HEK293 (cell line): ENCODE results near the gene UCN2.

Source experiments
- CTCF ChIA-PET: fragments of 350-600 bp; formaldehyde crosslinking; extraction: SDS; loops from one replicate; lab custom pipeline; 2021; ENCODE audit warnings: antibody characterized with exemption; lab: Yijun Ruan, JAX
- POLR2A ChIA-PET: fragments of 300-600 bp; formaldehyde crosslinking; extraction: SDS; loops from one replicate; lab custom pipeline; 2020; ENCODE audit warnings: antibody characterized with exemption, inconsistent platforms; lab: Yijun Ruan, JAX
- H3K27ac ChIP-seq: fragments of 200-500 bp; sonication (Bioruptor generic); 2 replicates; pipeline ENCODE4 v1.5.1; 2014; ENCODE audit warnings: low read depth, low read length, control low read depth, inconsistent platforms; ENCODE audit errors: extremely low read depth
- H3K36me3 ChIP-seq, 2 experiments: fragments of 200-500 bp in 1 of 2; sonication (Bioruptor generic) in 1 of 2; 1 replicate in 1 of 2; 2 replicates in 1 of 2; pipeline ENCODE4 v1.5.1; 2014 to 2017; ENCODE audit warnings: inconsistent platforms in 2 of 2, low read length in 2 of 2; ENCODE audit not compliant: control insufficient read depth in 2 of 2, insufficient read depth in 1 of 2
- H3K4me1 ChIP-seq: fragments of 200-500 bp; sonication (Bioruptor generic); 2 replicates; pipeline ENCODE4 v1.5.1; 2014; ENCODE audit warnings: mild to moderate bottlenecking, low read length, inconsistent platforms; ENCODE audit not compliant: control insufficient read depth, insufficient read depth
- H3K4me3 ChIP-seq: 2 replicates; pipeline ENCODE4 v1.5.1; 2011; ENCODE audit warnings: low read depth, mild to moderate bottlenecking, control low read depth, low read length, moderate library complexity
- H3K9me3 ChIP-seq: fragments of 200-500 bp; sonication (Bioruptor generic); 2 replicates; pipeline ENCODE4 v1.5.1; 2014; ENCODE audit warnings: low read depth, low read length, inconsistent platforms; ENCODE audit not compliant: control insufficient read depth, insufficient read depth
- BCL11A ChIP-seq: fragments of 450-650 bp; formaldehyde crosslinking; IDR thresholded peaks from 2 replicates; pipeline ENCODE4 v1.5.1; 2016; ENCODE audit warnings: low read depth, missing biosample characterization, missing genetic modification characterization
- GLIS2 ChIP-seq: fragments of 450-650 bp; formaldehyde crosslinking; IDR thresholded peaks from 2 replicates; pipeline ENCODE4 v1.5.1; 2016; ENCODE audit warnings: missing biosample characterization, missing genetic modification characterization
- KLF1 ChIP-seq: fragments of 450-650 bp; formaldehyde crosslinking; IDR thresholded peaks from 2 replicates; pipeline ENCODE4 v1.5.1; 2016; ENCODE audit warnings: missing biosample characterization, missing genetic modification characterization
- KLF16 ChIP-seq: fragments of 450-650 bp; formaldehyde crosslinking; IDR thresholded peaks from 2 replicates; pipeline ENCODE4 v1.5.1; 2017; ENCODE audit warnings: missing biosample characterization, missing genetic modification characterization
- SCRT1 ChIP-seq: fragments of 450-650 bp; formaldehyde crosslinking; IDR thresholded peaks from 2 replicates; pipeline ENCODE4 v1.5.1; 2016; ENCODE audit warnings: missing biosample characterization, missing genetic modification characterization, borderline replicate concordance
- SP3 ChIP-seq: fragments of 450-650 bp; formaldehyde crosslinking; IDR thresholded peaks from 2 replicates; pipeline ENCODE4 v1.5.1; 2016; ENCODE audit warnings: missing biosample characterization, missing genetic modification characterization
- ZBTB17 ChIP-seq: fragments of 450-650 bp; formaldehyde crosslinking; IDR thresholded peaks from 2 replicates; pipeline ENCODE4 v1.5.1; 2016; ENCODE audit warnings: missing biosample characterization, missing genetic modification characterization
- ZBTB20 ChIP-seq: fragments of 450-650 bp; formaldehyde crosslinking; IDR thresholded peaks from 2 replicates; pipeline ENCODE4 v1.5.1; 2016; ENCODE audit warnings: missing biosample characterization, missing genetic modification characterization
- ZFP69B ChIP-seq: fragments of 450-650 bp; formaldehyde crosslinking; IDR thresholded peaks from 2 replicates; pipeline ENCODE4 v1.5.1; 2016; ENCODE audit warnings: missing biosample characterization, missing genetic modification characterization
- ZNF10 ChIP-seq: fragments of 450-650 bp; formaldehyde crosslinking; IDR thresholded peaks from 2 replicates; pipeline ENCODE4 v1.5.1; 2017; ENCODE audit warnings: missing biosample characterization, missing genetic modification characterization
- ZNF202 ChIP-seq: fragments of 450-650 bp; formaldehyde crosslinking; IDR thresholded peaks from 2 replicates; pipeline ENCODE4 v1.5.1; 2016; ENCODE audit warnings: missing biosample characterization, missing genetic modification characterization, borderline replicate concordance
- ZNF23 ChIP-seq: fragments of 450-650 bp; formaldehyde crosslinking; IDR thresholded peaks from 2 replicates; pipeline ENCODE4 v1.5.1; 2016; ENCODE audit warnings: missing biosample characterization, missing genetic modification characterization, borderline replicate concordance
- ZNF24 ChIP-seq: fragments of 450-650 bp; formaldehyde crosslinking; IDR thresholded peaks from 2 replicates; pipeline ENCODE4 v1.5.1; 2016; ENCODE audit warnings: missing biosample characterization, missing genetic modification characterization
- ZNF354C ChIP-seq: fragments of 450-650 bp; formaldehyde crosslinking; IDR thresholded peaks from 2 replicates; pipeline ENCODE4 v1.5.1; 2016; ENCODE audit warnings: missing biosample characterization, missing genetic modification characterization, low read depth, borderline replicate concordance
- ZNF558 ChIP-seq: fragments of 450-650 bp; formaldehyde crosslinking; IDR thresholded peaks from 2 replicates; pipeline ENCODE4 v1.5.1; 2016; ENCODE audit warnings: missing biosample characterization, missing genetic modification characterization
- ZNF600 ChIP-seq: fragments of 450-650 bp; formaldehyde crosslinking; IDR thresholded peaks from 2 replicates; pipeline ENCODE4 v1.5.1; 2016; ENCODE audit warnings: missing biosample characterization, missing genetic modification characterization
- ZNF830 ChIP-seq: fragments of 450-650 bp; IDR thresholded peaks from 2 replicates; pipeline ENCODE4 v1.5.0; 2018; ENCODE audit warnings: missing biosample characterization, missing genetic modification characterization, low read depth, mild to moderate bottlenecking, moderate library complexity
- ZNF837 ChIP-seq: fragments of 450-650 bp; formaldehyde crosslinking; IDR thresholded peaks from 2 replicates; pipeline ENCODE4 v1.5.1; 2016; ENCODE audit warnings: missing biosample characterization, missing genetic modification characterization
- TF ChIP-seq, protein P1 (sequence below): fragments of 450-650 bp; IDR thresholded peaks from 2 replicates; pipeline ENCODE4 v1.5.1; 2018; ENCODE audit warnings: missing biosample characterization, mild to moderate bottlenecking, missing genetic modification characterization
- TF ChIP-seq, protein P2 (sequence below): fragments of 450-650 bp; formaldehyde crosslinking; IDR thresholded peaks from 2 replicates; pipeline ENCODE4 v1.5.1; 2016; ENCODE audit warnings: missing biosample characterization, missing genetic modification characterization
- TF ChIP-seq, protein P3 (sequence below): fragments of 450-650 bp; formaldehyde crosslinking; IDR thresholded peaks from 2 replicates; pipeline ENCODE4 v1.5.1; 2016; ENCODE audit warnings: missing biosample characterization, missing genetic modification characterization, low read depth
- TF ChIP-seq, protein P4 (sequence below): fragments of 450-650 bp; formaldehyde crosslinking; IDR thresholded peaks from 2 replicates; pipeline ENCODE4 v1.5.1; 2016; ENCODE audit warnings: missing biosample characterization, missing genetic modification characterization
- TF ChIP-seq, protein P5 (sequence below): fragments of 450-650 bp; formaldehyde crosslinking; optimal IDR thresholded peaks from 2 replicates; pipeline ENCODE3; 2016; ENCODE audit warnings: missing biosample characterization, mild to moderate bottlenecking, missing genetic modification characterization
- TF ChIP-seq, protein P6 (sequence below): fragments of 450-650 bp; formaldehyde crosslinking; IDR thresholded peaks from 2 replicates; pipeline ENCODE4 v1.5.1; 2016; ENCODE audit warnings: missing biosample characterization, missing genetic modification characterization

The UCN2 gene

DNA sequence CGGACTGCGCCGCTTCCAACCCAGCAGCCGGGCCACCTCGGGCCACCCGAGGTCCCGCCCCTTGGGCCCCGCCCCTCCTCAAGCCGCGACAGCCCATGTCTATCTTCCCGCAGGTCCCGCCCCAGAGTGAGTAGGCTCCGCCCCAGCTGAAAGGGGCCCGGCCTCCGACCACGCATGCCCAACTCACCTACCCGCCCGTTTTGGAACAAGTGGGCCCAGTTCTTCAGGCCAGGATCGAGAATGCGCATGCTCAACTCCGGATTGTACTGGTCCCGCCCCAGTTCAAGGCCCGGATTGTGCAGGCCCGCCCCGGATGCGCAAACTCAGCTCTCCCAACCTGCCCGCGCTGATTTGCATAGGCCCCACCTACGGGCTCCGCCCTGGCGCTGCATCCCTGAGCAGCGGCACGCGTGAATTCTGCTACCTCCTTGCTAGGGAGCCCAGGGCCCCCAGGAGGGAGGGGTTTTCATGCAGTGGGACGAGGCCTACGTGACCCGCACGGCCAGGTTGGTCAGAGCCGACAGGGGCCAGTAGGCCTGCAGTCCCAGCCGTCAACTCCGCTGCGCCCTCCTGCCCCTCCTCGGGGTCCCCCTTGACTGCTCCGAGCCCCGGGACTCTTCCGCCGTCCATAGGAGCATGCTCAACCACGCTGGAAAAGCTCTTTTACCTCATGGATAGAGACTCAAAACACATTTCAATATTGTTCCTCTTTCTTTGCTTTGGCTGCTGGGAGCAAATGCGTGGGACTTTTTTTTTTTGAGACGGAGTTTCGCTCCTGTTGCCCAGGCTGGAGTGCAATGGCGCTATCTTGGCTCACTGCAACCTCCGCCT, 6.6 kb downstream of the UCN2 start, which contains the start of gene PFKFB4 (continued):
- TF ChIP-seq SP3 (tag by site-specific recombination) (peak; percentile 84), KLF1 (tag by site-specific recombination) (peak; percentile 48; the same call in 1 of the 2 replicates), ZBTB20 (peak; percentile 80), ZBTB17 (tag by site-specific recombination) (peak; percentile 57; the same call in 1 of the 2 replicates), BCL11A (tag by site-specific recombination) (peak; percentile 97), ZFP69B (peak; percentile 99), ZNF600 (tag by site-specific recombination) (peak; percentile 29), ZNF24 (tag by site-specific recombination) (no peak), ZNF202 (tag by site-specific recombination) (no peak)
- TF ChIP-seq, protein P1, sequence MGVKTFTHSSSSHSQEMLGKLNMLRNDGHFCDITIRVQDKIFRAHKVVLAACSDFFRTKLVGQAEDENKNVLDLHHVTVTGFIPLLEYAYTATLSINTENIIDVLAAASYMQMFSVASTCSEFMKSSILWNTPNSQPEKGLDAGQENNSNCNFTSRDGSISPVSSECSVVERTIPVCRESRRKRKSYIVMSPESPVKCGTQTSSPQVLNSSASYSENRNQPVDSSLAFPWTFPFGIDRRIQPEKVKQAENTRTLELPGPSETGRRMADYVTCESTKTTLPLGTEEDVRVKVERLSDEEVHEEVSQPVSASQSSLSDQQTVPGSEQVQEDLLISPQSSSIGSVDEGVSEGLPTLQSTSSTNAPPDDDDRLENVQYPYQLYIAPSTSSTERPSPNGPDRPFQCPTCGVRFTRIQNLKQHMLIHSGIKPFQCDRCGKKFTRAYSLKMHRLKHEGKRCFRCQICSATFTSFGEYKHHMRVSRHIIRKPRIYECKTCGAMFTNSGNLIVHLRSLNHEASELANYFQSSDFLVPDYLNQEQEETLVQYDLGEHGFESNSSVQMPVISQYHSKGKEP (tag by site-specific recombination), result 0 out of 2 replicates have a peak, but pooled peaks have one; percentile 13
- TF ChIP-seq, protein P2, sequence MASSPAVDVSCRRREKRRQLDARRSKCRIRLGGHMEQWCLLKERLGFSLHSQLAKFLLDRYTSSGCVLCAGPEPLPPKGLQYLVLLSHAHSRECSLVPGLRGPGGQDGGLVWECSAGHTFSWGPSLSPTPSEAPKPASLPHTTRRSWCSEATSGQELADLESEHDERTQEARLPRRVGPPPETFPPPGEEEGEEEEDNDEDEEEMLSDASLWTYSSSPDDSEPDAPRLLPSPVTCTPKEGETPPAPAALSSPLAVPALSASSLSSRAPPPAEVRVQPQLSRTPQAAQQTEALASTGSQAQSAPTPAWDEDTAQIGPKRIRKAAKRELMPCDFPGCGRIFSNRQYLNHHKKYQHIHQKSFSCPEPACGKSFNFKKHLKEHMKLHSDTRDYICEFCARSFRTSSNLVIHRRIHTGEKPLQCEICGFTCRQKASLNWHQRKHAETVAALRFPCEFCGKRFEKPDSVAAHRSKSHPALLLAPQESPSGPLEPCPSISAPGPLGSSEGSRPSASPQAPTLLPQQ (tag by site-specific recombination), result peak; percentile 99
- TF ChIP-seq, protein P3, sequence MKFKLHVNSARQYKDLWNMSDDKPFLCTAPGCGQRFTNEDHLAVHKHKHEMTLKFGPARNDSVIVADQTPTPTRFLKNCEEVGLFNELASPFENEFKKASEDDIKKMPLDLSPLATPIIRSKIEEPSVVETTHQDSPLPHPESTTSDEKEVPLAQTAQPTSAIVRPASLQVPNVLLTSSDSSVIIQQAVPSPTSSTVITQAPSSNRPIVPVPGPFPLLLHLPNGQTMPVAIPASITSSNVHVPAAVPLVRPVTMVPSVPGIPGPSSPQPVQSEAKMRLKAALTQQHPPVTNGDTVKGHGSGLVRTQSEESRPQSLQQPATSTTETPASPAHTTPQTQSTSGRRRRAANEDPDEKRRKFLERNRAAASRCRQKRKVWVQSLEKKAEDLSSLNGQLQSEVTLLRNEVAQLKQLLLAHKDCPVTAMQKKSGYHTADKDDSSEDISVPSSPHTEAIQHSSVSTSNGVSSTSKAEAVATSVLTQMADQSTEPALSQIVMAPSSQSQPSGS, result no peak
- TF ChIP-seq, protein P4, sequence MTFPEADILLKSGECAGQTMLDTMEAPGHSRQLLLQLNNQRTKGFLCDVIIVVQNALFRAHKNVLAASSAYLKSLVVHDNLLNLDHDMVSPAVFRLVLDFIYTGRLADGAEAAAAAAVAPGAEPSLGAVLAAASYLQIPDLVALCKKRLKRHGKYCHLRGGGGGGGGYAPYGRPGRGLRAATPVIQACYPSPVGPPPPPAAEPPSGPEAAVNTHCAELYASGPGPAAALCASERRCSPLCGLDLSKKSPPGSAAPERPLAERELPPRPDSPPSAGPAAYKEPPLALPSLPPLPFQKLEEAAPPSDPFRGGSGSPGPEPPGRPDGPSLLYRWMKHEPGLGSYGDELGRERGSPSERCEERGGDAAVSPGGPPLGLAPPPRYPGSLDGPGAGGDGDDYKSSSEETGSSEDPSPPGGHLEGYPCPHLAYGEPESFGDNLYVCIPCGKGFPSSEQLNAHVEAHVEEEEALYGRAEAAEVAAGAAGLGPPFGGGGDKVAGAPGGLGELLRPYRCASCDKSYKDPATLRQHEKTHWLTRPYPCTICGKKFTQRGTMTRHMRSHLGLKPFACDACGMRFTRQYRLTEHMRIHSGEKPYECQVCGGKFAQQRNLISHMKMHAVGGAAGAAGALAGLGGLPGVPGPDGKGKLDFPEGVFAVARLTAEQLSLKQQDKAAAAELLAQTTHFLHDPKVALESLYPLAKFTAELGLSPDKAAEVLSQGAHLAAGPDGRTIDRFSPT, result no peak
- TF ChIP-seq, protein P5, sequence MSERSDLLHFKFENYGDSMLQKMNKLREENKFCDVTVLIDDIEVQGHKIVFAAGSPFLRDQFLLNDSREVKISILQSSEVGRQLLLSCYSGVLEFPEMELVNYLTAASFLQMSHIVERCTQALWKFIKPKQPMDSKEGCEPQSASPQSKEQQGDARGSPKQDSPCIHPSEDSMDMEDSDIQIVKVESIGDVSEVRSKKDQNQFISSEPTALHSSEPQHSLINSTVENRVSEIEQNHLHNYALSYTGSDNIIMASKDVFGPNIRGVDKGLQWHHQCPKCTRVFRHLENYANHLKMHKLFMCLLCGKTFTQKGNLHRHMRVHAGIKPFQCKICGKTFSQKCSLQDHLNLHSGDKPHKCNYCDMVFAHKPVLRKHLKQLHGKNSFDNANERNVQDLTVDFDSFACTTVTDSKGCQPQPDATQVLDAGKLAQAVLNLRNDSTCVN (tag by site-specific recombination), result peak; percentile 37

DNA sequence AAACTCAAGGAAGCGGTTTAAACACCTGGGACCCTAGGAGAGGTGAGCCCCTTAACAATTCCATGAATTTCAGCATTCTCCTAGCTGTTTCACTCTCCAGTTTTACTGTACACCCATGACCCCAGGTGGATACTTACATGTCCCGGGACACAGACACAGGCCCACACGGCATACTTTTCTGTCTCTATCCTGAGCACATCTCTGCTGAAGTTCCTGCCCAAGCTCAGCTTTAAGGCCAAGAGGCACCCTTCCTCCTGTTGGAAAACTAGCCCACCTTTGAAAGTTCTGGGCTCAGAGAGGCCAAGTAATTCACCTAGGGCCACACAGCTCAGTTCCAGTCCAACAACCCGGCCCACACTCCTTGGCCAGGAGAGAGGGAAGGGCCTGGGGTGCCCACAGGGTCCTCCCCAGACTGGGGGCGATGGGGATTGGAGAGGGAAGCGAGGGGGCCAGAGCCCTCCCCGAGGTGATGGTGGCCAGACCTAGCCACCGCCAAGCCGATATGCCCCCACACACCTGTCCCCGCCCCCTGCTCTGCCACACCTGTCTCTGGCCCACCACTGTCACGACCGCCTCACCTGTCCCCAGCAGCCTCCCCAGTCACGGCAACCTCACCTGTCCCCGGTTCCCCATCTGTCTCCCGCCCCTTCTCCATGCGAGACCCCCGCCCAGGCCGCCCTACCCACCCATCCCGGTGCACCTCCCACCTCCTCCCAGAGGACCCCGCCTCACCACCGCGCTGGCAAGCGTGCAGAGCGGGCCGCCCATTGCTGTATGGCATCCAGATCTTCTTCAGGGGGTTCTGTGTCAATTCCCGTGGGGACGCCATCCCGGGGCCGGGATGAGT, 7.4 kb downstream of the UCN2 start:
- H3K9me3 ChIP-seq, result no peaks in the 10 kb centered on the region
- no peaks in the 10 kb centered on the region for H3K36me3 ChIP-seq
- ChIA-PET POLR2A (interaction anchor here (0.8 to 2.0 kb wide), 9 partner anchors 46 to 368 kb away, joined by 3 to 12 read pairs (median 4); partner anchors contain the start of genes ATRIP, CCDC51, CDC25A and SLC26A6), CTCF (interaction anchor here (0.7 to 2.7 kb wide), 7 partner anchors 7 to 282 kb away, joined by 3 to 12 read pairs (median 4); no protein-coding TSS in a partner anchor)
- no peak overlapping the region for H3K27ac ChIP-seq
- no peaks in the 10 kb centered on the region for H3K4me1 ChIP-seq
- peak overlapping the region; percentile 71 for H3K4me3 ChIP-seq
- TF ChIP-seq ZNF354C, result no peak
- TF ChIP-seq SCRT1 (tag by site-specific recombination), result no peak
- no peak for TF ChIP-seq ZNF23
- TF ChIP-seq ZNF558 (tag by site-specific recombination), result no peak
- no peak for TF ChIP-seq ZNF830 (tag by site-specific recombination)
- no peak for TF ChIP-seq KLF16 (tag by site-specific recombination)
- TF ChIP-seq ZBTB20, result no peak
- TF ChIP-seq, protein P6, sequence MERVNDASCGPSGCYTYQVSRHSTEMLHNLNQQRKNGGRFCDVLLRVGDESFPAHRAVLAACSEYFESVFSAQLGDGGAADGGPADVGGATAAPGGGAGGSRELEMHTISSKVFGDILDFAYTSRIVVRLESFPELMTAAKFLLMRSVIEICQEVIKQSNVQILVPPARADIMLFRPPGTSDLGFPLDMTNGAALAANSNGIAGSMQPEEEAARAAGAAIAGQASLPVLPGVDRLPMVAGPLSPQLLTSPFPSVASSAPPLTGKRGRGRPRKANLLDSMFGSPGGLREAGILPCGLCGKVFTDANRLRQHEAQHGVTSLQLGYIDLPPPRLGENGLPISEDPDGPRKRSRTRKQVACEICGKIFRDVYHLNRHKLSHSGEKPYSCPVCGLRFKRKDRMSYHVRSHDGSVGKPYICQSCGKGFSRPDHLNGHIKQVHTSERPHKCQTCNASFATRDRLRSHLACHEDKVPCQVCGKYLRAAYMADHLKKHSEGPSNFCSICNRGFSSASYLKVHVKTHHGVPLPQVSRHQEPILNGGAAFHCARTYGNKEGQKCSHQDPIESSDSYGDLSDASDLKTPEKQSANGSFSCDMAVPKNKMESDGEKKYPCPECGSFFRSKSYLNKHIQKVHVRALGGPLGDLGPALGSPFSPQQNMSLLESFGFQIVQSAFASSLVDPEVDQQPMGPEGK (tag by site-specific recombination), result peak; percentile 10; the same call in 1 of the 2 replicates
- no peak for TF ChIP-seq ZNF837 (tag by site-specific recombination)
- no peak for TF ChIP-seq ZNF10
- TF ChIP-seq GLIS2 (tag by site-specific recombination), result peak; percentile 56; the same call in 1 of the 2 replicates
